Left hindlimb (tissue), 1 donor: ENCODE measurements around the gene LTBP2.

Experiments used
- DNase-seq: peaks from one replicate; pipeline ENCODE4 v3.0.0-alpha.2; 2018

LTBP2 gene

DNA sequence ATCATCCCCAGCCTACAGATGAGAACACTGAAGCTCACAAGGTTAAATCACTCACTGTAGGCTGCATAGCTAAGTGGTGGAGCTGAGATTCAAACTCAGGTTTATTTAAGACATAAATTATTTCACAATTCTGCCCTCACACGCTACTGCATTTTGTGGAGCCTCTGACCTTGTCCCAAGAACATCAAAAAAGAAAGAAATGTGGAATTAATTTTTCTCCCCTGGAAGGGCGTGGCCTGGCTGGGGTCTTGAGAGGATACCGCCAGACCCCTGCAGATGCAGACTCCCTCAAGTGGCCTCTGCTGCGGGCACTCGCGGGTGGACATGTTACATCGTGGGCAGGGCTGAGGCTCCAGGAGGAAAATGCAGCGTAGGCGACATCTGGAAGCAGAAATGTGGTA lies 40.6 kb downstream of the LTBP2 start:
- DNase-seq, result no peak

DNA sequence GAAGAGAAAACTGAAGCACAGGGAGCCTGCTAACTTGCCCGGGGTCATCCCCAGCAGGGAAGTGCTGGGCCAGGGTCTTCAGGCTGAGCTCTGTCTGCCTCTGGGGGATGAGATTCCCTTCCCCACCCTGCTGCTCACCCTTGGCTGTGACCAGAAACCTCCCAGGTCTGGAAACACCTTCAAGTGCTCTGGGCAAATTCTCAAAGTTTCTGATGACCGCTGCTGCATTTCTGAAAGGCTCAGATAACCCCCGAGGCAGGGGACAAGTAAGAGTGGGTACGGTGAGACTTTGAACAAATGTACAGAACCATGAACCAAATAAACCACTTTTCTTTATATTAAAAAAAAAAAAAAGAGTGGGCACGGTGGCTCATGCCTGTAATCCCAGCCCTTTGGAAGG lies 41.3 kb downstream of the LTBP2 start:
- no peak for DNase-seq

DNA sequence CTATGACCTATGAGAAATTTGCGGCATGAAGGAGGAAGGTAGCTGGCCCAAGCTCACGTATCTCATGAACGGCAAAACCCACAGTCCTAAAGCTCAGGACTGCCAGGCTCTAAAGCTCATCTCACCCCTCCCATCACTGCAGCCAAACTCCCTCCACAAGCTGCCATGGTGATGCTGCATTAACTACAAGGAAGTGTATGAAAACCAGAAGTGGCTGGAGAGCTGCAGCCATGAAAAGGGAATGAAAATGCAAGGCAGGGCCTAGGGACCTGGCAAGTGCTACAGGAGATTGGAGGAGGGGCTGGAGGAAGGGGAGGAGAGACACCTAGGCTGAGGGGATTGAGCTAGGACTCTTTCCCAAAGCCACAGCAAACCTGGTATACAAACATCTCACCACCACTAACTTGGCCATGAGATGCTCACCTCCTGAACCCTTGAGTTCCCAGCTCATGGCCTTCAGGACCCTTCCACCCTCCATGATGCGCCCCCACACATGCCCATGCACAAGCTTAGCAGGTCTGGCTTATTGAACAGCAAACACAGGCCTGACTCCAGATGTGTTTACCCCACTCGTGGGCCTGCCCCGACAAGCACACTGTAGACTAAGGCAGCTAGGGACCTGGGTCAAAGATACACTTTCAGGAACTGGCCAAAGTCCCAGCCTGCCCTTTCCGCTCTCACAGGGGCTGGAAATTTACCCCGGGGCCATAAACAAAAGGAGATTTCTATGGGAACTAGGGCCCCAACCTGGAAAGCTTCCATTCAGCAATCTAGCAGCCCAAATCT lies 42.0 kb downstream of the LTBP2 start:
- DNase-seq, result peak; percentile 66

DNA sequence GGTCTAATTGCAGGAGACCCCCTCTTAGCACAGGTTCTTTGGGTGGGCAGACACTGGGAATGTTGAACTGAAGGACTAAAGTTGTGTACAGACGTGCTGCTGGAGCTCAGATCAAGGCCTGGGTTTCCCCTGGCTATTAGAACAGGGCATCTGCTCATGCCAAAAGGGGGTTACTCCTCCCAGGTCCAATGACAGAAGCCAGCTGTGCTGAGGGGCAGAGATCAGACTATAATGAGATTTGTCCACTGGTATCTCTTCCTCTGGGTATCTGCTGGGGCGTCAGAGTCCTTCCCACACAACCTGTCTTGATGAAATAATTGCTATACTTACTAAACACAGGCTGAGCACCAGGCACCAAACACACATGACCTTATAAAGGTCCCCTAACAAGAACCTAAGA lies 42.6 kb downstream of the LTBP2 start:
- no peak for DNase-seq

DNA sequence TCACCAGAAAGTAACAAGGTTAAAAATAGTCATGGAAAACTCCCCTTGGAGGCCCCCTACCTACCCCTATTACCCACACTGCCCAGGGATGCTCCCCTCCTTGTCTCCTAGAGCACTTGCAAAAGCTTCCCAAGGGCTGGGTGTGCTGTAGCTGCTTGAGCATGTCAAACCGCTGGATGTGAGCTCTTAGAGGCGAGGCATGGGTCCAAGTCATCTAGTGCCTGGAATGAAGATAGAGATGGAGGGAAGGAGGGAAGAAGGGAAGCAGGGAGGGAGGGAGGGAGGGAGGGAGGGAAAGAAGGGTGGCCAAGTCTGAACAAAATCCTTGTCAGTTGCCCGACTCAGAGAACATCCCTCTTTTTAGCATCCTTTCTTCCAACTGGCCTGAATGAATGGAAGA lies 43.1 kb downstream of the LTBP2 start:
- peak; percentile 66 for DNase-seq

DNA sequence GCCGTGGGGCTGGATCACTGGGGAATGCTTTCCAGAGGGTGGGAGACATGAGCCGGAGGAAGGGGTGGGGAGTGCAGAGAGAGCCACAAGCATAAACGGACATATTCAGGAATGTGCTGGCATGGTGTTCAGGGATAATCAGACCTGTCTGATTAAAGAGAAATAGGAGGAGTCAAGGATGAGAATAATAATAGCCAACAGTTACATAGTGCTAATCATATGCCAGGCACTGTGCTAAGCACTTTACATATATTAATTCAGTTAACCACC lies 43.7 kb downstream of the LTBP2 start:
- no peak for DNase-seq

DNA sequence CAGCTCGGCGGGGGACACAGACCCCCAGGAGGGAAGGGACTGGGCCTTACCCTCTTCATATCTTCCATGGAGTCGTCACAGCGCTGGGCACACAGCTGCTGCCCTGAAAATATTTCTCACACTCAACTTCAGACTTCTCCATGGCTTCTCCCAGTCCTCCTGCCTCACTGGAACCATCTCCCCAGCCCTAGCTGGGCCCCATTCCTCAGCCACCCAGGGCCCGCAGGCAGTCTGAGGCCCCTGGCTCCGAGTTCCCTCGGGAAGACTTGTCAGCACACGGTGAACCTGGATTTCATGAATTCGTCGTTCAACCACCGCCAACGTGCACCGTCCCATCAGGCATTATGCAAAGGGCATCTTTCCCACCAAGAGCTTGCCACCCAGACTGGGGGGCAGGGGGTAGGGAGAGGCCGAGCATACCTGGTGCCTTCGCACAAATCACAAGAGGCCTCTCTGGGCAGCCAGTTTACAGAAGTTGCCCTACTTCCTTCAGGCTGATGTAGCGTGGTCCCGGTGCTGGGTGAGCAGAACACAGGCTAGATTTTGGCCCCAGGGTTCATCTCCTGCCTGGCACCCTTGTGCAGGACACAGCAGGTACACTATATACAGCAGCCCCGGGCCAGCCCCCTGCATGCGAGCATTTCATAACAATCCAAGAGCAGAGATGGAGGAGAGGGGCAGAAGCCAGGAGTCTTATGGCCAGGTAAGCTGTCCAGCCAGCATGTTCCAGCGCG lies 44.2 kb downstream of the LTBP2 start:
- DNase-seq, result no peak

DNA sequence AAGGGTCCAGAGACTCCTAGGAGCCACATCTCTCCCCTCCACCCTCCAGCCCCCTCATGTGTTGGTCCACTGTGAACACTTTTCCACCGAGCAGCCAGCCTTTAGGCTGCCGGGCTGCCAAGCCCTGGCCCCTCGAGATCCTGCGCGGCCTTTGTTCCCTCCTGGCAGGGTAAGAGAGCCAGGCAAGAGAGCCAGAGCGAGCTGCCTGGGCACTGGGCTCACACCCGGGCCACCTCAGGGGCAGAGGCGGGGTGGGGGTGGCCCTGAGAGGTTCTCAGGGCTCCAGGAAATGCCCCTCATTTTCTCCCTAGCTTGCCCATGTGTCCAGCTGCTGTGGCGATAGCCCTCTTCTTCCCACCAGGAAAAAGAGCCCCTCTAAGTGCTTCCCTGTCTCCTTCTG lies 44.8 kb downstream of the LTBP2 start:
- no peak for DNase-seq

DNA sequence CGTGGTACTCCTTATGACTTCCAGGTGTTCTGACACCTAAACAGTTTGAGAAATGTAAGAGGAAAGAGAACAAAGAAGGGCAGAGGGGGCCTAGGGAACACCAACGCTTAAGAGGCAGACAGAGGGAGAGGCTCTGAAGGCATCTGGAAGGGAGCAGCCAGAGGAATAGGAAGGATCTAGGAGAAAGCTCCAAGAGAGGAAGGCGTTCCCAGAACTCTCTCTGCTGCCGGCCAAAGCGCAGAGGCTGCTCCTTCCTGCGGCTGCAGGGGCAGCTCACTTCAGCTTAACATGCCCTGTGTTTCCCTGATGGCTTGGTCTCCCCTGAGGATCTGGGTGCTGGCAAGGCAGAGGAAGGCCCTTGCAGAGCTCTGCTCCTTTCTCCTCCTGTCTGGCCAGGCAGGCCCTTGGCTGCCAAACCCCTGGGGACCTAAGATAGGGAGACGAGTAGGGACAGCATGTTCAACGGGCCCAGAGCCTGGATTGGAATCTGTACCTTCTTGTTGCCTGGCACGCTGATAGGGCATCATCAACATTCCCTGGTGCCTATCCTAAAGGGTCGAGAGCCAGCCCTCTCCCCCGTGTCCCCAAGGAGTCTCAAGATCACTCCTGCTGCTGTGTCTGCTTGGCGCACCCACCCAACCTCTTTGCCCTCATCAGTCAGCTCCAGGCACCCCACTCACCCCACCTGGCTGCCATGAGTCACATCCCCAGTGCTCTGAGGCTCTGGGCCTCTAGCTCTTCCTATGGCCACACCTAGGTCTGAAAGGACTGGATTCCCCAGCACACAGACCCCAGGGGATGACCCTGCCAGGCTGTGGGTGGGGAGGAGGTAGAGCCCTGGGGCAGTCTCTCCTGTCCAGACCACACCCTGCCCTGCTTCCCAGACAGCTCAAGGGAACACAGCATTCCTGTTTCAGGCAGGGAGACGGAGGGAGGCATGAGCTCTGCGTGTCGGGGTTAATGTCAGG lies 45.6 kb downstream of the LTBP2 start:
- no peak for DNase-seq

DNA sequence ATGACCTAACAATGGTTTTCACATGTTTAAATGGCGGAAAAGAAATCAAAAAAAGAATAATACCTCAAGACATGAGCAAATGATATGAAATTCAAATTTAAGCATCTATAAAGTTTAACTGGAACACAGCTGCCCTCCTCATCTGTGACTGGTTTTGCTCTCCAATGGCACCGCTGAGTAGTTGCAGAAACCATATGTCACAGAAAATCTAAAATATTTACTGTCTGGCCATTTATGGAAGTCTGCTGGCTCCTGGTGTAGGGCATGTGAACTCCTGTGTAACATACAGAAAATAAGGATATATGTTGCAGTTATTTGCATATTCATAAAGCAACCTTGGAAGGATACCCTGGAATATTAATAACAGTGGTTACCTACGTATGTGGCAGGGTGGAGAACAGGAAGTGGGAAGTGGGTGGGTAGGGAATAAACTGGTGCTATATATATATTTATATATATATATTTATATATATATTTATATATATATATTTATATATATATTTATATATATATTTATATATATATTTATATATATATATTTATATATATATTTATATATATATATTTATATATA lies 48.4 kb downstream of the LTBP2 start:
- no peak for DNase-seq

DNA sequence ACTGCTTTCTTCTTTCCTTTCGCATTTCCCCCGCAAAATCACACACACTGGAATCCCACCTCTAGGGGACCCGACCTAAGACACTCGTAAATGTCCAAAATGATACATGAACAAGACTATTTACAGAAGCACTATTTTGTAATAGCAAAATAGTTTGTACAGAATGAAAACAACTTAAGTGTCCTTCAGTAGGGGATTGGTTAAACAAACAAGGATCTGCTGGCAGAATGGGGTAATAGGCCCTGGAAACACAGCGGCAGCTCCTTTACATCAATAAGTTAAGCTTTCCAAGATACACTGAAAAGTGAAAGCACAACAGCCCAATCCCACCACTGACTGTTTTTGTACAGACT lies 48.8 kb downstream of the LTBP2 start:
- DNase-seq, result no peak

DNA sequence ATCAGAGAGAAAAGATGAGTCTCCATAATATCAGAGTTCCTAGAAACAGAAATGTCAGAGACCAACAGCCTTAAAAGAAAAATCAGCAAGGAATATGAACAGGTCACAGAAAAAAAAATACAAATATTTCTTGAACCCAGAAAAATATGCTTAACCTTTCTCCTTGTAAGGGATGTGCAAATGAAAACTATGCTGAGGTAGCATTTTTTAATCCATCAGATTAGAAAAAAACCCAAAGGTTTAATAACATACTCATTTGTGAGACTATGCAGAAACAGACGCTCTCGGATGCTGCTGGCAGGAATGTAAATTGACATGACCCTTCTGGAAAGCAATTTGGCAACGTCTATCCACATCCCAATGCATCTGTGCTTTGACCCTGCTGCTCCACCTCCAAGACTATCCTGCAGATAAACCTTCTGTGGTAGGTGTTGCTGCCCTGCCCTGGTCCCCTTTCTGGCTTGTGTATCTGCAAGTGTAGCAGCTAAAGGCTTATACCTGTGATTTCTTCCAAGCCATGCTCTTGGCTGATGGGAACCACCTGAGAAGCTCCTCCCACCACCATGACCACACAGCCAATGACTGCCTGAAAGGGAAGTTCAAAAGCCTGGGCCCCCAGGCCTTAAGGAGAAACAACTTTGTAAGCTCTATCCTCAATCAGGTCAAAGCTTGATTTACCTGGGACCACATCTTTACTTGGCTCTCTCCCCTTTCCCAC lies 49.4 kb downstream of the LTBP2 start:
- DNase-seq, result no peak

DNA sequence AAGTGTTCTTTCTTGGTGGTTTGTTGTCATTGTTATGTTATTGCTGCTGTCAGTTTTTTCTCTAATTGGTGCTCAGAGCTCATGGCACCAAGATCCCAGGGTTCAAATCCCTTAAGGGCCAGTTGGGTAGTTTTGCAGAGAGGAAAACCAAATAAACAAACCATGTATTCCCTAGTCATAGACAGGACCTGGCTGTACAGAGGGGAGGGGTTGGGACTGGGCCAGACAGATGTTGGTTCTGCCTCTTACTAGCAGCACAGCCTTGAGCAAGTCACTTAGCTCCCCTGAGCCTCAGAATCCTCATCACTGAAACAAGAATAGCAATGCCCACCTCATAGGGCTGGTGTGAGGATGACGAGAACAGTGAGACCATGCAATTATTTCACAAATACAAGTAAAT lies 53.4 kb downstream of the LTBP2 start:
- DNase-seq, result no peak

DNA sequence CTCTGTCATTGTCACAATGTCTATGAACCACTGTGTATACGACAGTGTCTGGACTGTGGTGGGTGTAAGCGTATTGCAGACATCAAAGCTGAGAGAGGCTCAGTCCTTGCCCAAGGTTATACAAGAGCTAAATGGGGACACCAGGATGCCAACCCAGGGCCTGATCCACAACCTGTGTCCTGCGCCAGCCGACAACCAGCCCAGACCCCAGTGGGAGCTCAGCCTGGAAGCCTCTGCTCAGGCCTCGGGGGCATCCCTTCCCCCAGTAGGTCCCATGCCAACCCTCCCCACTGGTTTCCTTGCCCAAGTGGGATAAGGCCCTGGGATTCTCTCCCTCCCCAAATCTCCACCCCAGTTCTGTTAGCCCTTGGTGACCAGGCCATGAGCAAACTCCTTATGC lies 54.3 kb downstream of the LTBP2 start:
- no peak for DNase-seq

DNA sequence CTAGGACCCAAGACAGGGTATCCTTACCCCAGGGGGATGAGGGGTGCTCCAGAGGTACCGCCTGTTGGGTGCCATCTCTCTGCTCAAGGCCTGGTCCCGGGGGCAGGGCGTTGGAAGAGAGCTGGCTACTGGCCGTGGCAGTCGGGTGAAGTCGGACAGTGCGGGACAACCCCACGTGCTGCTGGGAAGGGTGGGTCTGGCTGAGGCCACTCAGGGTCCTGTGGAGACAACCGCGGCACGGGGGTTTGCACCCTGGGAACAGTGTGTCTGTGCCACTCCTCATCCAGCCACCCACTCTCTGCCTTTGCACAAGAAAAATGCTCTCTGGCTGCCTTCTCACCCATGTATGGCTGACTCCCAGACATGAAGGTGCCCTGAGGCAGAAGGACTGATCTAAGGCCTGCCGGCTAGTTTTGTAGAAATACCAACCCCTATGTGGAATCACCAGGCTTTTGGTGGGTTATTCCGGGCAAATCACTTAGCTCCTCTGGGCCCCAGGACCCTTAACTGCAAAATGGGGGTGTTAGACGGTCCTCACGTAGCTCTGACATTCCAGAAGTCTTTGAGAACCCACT lies 56.5 kb downstream of the LTBP2 start:
- no peak for DNase-seq

DNA sequence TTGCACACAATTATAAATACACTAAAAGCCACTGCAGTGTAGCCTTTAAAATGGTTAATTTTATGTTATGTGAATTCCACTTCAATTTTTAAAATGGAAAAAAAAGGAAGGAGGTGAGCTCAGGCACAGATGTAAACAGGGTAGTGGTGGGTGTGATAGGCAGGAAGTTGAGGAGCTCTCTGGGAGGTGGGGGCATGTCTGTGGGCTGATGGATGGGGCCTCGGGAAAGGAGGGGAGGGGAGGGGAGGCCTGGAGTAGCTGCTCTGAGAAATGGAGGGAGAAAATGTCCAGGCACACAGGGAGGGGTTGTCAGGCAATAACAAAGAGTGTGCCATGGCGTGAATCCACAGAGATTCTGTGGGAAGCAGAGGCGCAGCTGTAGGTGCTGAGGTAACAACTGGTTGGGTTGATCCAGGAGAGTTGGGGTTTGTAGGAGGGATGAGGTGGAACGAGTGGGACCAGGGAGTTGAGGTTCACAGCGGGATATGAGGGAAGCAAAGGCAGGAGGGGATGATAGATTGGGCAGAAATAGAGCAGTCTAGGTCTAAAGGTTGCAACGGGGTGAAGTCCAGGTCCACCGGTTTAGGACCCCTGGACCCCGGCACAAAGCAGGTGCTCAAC lies 57.2 kb downstream of the LTBP2 start:
- no peak for DNase-seq

DNA sequence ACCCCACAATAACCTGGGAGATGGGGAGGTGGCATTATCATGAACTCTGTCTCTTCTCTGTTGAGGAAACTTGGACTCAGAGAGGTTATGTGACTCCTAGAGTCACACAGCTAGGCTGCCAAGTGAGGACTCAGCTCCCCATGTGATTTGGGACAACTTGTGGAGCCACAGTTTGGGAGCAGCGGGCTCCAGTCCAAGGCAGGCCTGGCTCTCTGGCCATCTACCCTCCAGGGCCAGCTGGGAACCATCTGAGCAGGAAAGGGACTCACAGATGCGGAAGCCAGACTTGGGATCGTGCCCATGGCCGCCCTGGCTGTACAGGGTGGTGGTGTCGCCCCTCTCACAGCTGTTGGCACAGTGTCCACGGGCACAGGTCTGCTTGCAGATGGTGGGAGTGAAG lies 59.4 kb downstream of the LTBP2 start:
- peak; percentile 73 for DNase-seq

DNA sequence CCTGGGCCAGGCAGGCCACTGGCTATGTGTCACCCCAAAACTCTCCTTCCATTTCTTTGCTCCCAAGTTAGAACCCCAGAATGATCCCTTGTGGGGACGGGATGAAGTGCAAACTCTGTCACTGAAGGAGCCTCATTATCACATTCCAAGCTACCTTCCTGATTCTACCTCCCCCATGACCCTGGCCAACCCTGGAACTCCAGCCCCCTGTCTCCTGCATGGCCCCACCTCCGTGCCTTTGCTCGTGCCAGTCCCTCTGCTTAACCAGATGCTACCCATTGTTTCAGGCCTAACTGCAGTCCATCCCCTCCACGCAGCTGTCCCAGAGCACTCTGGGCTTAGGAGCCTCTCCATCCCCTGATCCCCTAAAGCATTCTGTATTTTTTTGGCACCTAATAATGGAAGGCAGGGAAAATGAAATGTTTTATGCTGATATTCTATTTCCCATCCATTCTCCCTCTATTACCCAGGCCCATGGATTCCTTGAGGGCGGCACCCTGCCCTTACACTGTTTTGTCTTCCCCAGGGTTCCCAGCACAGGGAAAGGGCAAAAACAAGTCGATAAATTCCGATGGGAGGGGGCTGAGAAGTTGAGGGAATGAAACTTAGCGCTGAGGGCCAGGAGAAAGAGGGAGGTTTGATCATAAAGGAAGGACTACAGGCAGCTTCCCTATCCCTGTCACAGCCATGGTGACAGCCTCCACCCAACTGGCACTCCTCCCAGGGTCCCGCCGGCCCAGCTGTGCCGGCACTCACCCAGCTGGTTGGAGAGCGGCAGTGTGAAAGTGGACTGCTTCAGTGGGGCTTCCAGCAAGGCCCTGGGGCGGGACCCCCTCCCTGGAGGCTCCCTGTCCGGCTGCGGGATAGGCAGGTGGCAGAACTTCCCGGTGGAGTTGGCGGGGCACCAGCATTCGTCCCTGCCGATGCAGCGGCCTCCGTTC lies 60.3 kb downstream of the LTBP2 start:
- peak; percentile 79 for DNase-seq

DNA sequence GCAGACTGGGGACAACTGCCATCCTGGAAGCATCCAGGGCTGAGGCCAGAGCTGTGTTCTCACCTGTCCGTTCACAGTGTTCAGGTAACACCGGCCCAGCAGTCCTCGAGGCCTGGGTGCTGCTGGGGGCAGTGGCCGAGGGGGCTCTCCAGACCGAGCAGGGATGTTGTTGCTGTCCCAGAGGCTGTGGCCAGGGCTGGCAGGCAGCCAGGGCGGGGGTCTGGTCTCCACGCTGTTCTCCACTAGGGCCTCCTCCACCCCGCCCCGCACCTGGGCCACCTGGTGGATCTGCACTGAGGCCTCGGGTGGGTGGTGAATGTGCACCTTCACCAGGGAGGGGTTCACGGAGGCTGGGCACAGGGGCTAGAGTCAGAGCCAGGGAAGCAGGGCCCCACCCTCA lies 61.0 kb downstream of the LTBP2 start:
- no peak for DNase-seq

DNA sequence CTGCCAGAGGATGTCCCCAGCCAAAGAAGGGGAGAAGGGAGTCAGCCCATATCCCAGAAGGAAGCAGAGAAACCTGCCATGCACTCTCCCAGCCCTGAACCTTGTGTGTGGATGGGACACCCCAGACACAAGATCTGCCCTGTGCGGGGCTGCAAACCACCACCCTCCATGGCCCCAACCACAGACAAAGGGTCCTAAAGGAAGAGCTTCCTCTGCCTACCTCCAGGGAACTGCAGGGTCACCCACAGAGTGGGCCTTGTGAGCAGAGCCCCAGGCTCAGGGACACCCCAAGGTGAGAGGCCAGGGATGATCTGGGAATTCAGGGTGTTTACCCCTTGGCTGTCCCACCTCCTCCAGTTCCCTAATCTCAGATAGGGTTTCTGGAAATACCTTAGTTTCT lies 62.0 kb downstream of the LTBP2 start:
- DNase-seq, result no peak

DNA sequence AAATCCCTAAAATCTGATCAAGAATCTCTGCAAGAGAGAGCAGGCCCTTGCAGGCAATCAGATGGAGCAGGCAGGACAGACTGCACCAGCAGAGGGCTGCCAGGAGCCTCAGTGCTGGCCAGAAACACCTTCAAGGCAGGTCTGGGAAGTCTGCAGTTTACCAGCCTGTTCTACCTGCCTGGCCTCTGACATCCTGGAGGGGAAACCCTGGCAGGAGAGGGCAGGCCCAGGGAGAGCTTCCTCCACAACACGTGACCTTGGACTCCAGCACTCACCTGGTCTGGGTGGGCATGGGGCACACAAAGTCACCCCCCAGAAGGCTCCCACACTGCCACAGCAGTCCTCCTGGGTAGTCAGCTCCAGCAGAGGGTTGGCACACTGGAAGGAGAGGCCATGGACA lies 62.4 kb downstream of the LTBP2 start:
- DNase-seq, result no peak
